Spinal cord (tissue), 10 donors: Measurements from ENCODE around the gene PRPF8. TPM values are rescaled to one million over a fixed set of nuclear protein-coding genes. Genes with fewer than 3 reads are reported as not detected.
"Not testable (repeated sequence)": the region's sequence is repeated elsewhere in the genome, so short reads cannot be mapped to it uniquely, and the experiment has no call there.

Experiments
- DNase-seq, 6 donors: peaks; one replicate each; pipeline versions ENCODE4 v3.0.0 to v3.0.0-alpha.2; 2013 to 2015; ENCODE audit warnings: low spot score in 6 of 6, low read depth in 4 of 6
- H3K27ac ChIP-seq: one replicate; pipeline ENCODE4 v1.5.1; 2013; ENCODE audit warnings: low read depth, low read length, control low read depth
- H3K27me3 ChIP-seq: one replicate; pipeline ENCODE4 v1.6.1; 2013; ENCODE audit warnings: low read length; ENCODE audit not compliant: control insufficient read depth, insufficient read depth
- H3K36me3 ChIP-seq: one replicate; pipeline ENCODE4 v1.6.1; 2013; ENCODE audit warnings: low read length; ENCODE audit not compliant: control insufficient read depth, insufficient read depth
- H3K4me1 ChIP-seq: one replicate; pipeline ENCODE4 v1.6.1; 2013; ENCODE audit warnings: low read length; ENCODE audit not compliant: control insufficient read depth, insufficient read depth
- H3K4me3 ChIP-seq: one replicate; pipeline ENCODE4 v1.5.1; 2013; ENCODE audit warnings: low read depth, low read length, control low read depth
- H3K9me3 ChIP-seq: one replicate; pipeline ENCODE4 v1.6.1; 2013; ENCODE audit warnings: low read length; ENCODE audit not compliant: control insufficient read depth, insufficient read depth
- WGBS: methylation state at CpG from one replicate; pipeline ENCODE4 v1.1.5; 2013; ENCODE audit warnings: missing lambda C conversion rate; ENCODE audit not compliant: insufficient coverage; 5-methylcytosine and 5-hydroxymethylcytosine counted together
- polyA plus RNA-seq, 2 donors: library from polyadenylated mRNA; unstranded; fragments of 120-200 nt; gene quantifications; one replicate each; pipeline ENCODE4 v1.2.1, GENCODE V29; 2013; ENCODE audit not compliant: insufficient read length in 2 of 2
- total RNA-seq, 2 donors: library from RNA; depleted of rRNA in 1 of 2; stranded (reverse); fragments of 120-200 nt in 1 of 2; fragments of >200 nt in 1 of 2; gene quantifications; one replicate each; pipeline versions ENCODE4 v1.2.3 to v1.2.4, GENCODE V29; 2013 to 2014
- donor health status: healthy.

The PRPF8 gene
- total and polyA plus RNA-seq, 4 donors: 138 to 290 (median 203) TPM

GRCh38 chr17:1661045-1661444 is 23.6 kb downstream of the PRPF8 start:
- H3K9me3 ChIP-seq: no peaks in the 10 kb centered on the region
- no peak for DNase-seq
- H3K27me3 ChIP-seq: no peaks in the 10 kb centered on the region
- peaks cover 91% of the 10 kb centered on the region for H3K36me3 ChIP-seq
- H3K4me3 ChIP-seq: no peak overlapping the region
- H3K4me1 ChIP-seq: no peaks in the 10 kb centered on the region
- H3K27ac ChIP-seq: no peak overlapping the region
- WGBS: 98% methylated on average over 12 of the region's 12 CpGs

GRCh38 chr17:1658100-1658499 is 26.6 kb downstream of the PRPF8 start:
- no peak for DNase-seq
- Histone ChIP-seq H3K4me1 (no peaks in the 10 kb centered on the region), H3K36me3 (peaks cover 95% of the 10 kb centered on the region), H3K27me3 (no peaks in the 10 kb centered on the region), H3K4me3 (no peak overlapping the region), H3K9me3 (no peaks in the 10 kb centered on the region), H3K27ac (no peak overlapping the region)
- WGBS: 97% methylated on average over 8 of the region's 9 CpGs

DNA sequence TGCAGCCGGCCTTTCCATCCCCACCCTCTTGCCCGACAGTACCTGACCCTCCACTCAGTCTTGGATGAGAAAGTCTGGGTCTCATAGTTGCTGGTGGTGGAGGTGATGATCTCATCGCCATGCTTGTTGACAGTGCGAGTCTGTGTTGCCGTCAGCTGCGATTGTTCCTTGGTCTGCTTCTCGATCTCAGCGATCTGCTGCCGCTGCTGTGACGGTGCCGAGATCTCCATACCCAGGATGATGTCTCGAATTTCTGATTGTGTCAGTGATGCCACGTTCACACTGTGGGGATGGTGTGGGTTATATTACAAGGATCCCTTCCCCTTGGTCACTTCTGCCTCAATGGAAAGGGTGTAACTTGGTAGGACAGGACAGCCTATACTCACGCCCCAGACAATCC is 30.9 kb downstream of the PRPF8 start:
- no peaks in the 10 kb centered on the region for H3K27me3 ChIP-seq
- H3K9me3 ChIP-seq: no peaks in the 10 kb centered on the region
- H3K4me3 ChIP-seq: no peak overlapping the region
- peaks cover 9% of the 10 kb centered on the region for H3K4me1 ChIP-seq
- WGBS: 94% methylated on average over 8 of the region's 14 CpGs
- H3K27ac ChIP-seq: no peak overlapping the region
- DNase-seq: no peak
- peaks cover 90% of the 10 kb centered on the region for H3K36me3 ChIP-seq

- not testable (repeated sequence) for H3K9me3 ChIP-seq, DNase-seq, H3K4me3 ChIP-seq, H3K27me3 ChIP-seq, H3K27ac ChIP-seq
- Histone ChIP-seq H3K36me3 (peaks cover 87% of the 10 kb centered on the region), H3K4me1 (peaks cover 18% of the 10 kb centered on the region)
- WGBS: 96% methylated on average over 4 of the region's 7 CpGs
These were observed 31.9 kb downstream of the PRPF8 start for GRCh38 chr17:1652794-1653193.

GRCh38 chr17:1651559-1651844 is 33.2 kb downstream of the PRPF8 start:
- Histone ChIP-seq H3K4me3 (no peak overlapping the region), H3K36me3 (peaks cover 84% of the 10 kb centered on the region), H3K27ac (no peak overlapping the region), H3K27me3 (no peaks in the 10 kb centered on the region), H3K9me3 (no peaks in the 10 kb centered on the region), H3K4me1 (peaks cover 29% of the 10 kb centered on the region)
- DNase-seq: no peak
- 93% methylated on average over 4 of the region's 4 CpGs for WGBS

- no peaks in the 10 kb centered on the region for H3K9me3 ChIP-seq
- H3K4me1 ChIP-seq: peaks cover 35% of the 10 kb centered on the region
- H3K27me3 ChIP-seq: no peaks in the 10 kb centered on the region
- WGBS: 83% methylated on average over 12 of the region's 22 CpGs
- H3K36me3 ChIP-seq: peaks cover 84% of the 10 kb centered on the region
- no peak overlapping the region for H3K27ac ChIP-seq
- DNase-seq: no peak
- H3K4me3 ChIP-seq: no peak overlapping the region
These were observed 33.7 kb downstream of the PRPF8 start for GRCh38 chr17:1650731-1651558.

DNA sequence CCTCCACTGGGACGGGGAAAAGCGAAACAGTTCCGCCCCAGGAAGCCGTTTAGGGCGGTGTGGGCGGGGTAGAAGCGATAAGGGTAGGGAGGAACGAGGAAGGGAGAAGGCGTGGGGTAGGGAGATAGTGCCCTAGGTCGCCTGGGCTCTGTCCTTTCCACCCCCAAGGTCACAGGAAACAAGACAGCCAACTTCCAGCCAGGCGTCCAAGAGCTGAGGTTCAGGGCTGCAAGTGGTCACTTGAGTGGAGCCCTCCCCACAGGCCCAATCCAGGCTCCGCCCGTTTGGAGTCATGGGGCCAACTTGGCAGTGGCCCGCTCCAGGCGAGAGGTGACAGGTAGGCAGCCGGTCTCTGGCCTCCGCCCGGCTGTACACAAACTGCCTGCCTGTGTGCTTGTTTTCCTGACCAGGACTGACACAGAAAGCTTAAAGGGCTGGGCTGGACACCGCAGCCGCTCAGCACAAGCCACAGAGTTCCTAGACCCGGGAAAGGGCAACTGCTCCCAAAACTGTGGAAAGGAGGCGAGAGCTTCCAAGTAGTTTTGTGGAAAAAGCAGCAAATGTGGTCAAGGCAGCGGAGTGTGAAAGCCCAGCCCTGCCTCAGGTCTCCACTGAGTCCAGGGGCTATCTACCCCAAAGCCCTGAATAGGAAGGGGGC is 34.7 kb downstream of the PRPF8 start, which contains the start of gene RILP:
TSS of gene RILP (minus strand) at position 23 of the 658 bp plus-strand sequence. CDS start 62 bp downstream, outside the sequence.
- 80% methylated on average over 13 of the region's 23 CpGs for WGBS
- no peaks in the 10 kb centered on the region for H3K9me3 ChIP-seq
- H3K27me3 ChIP-seq: no peaks in the 10 kb centered on the region
- peak within 1 kb of the TSS; percentile 52 for H3K27ac ChIP-seq
- H3K36me3 ChIP-seq: peaks cover 85% of the 10 kb centered on the region
- DNase-seq: no peak
- H3K4me3 ChIP-seq: peak within 1 kb of the TSS; percentile 32
- H3K4me1 ChIP-seq: peaks cover 43% of the 10 kb centered on the region

DNA sequence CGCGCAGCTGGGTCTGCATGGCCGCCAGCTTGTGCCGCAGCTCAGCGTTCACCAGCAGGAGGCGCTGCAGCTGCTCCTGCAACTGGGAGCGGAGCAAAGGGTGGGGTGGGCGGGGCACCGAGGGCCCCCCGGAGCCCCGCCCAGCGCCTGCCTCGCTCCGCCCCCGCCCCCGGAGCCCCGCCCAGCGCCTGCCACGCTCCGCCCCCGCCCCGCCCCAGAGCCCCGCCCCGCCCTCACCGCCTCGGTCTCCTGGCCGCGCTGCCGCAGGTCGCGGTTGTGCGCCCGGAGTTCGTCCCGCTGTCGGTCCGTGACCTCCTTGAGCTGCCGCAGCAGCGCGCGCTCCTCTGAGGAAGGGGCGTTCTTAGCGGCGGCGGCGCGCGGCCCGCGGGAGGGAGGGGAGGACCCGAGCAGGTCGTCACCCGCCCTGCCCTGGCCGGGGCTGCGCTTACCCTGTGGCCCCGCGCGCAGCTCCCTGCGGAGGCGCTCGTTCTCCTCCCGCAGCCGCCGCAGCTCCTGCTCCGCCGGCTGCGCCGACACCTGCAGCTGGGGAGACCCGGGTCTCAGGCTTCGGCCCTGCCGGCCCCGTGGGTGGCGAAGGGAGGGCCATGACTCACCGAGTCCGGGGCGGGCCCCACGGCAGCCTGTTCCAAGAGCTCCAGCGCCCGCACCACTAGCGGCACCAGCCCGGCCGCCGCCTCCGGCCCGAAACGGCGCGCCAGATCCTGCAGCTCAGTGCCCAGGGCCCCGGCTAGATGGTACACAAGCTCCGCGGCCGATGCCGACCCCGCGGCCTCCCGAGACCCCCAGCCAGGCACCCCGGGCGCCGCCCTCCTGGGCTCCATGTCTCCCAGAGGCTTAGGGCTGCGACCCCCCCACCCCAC is 35.5 kb downstream of the PRPF8 start:
- Histone ChIP-seq H3K9me3 (no peaks in the 10 kb centered on the region), H3K27me3 (peaks cover 3% of the 10 kb centered on the region), H3K27ac (peak overlapping the region; percentile 52), H3K4me1 (peaks cover 51% of the 10 kb centered on the region), H3K36me3 (peaks cover 82% of the 10 kb centered on the region), H3K4me3 (peak overlapping the region; percentile 26)
- DNase-seq: peak; percentile 77 to 97 (median 90)
- 2% methylated on average over 86 of the region's 100 CpGs for WGBS

GRCh38 chr17:1648173-1648962 is 36.3 kb downstream of the PRPF8 start:
- DNase-seq: peak in 1 of 6 donors; percentile 46
- H3K27ac ChIP-seq: peak overlapping the region; percentile 31
- WGBS: 9% methylated on average over 53 of the region's 54 CpGs
- peak overlapping the region; percentile 32 for H3K4me3 ChIP-seq
- H3K4me1 ChIP-seq: peaks cover 55% of the 10 kb centered on the region
- peaks cover 74% of the 10 kb centered on the region for H3K36me3 ChIP-seq
- no peaks in the 10 kb centered on the region for H3K9me3 ChIP-seq
- peaks cover 3% of the 10 kb centered on the region for H3K27me3 ChIP-seq
